HepG2 (cell line): ENCODE results near the gene ABCC8. TPM values are rescaled to one million over a fixed set of nuclear protein-coding genes. Genes with fewer than 3 reads are reported as not detected.

Experiments
- HIC2 ChIP-seq: sonication (generic); formaldehyde crosslinking; IDR thresholded peaks from 2 replicates; pipeline ENCODE4 v1.9.0; 2022; ENCODE audit warnings: low read depth, missing genetic modification reagents
- NFRKB ChIP-seq: fragments of 450-650 bp; IDR thresholded peaks from 2 replicates; pipeline ENCODE4 v1.6.1; 2017
- POGK ChIP-seq: sonication (generic); formaldehyde crosslinking; conservative IDR thresholded peaks from 2 replicates; pipeline ENCODE4 v1.8.0; 2022; ENCODE audit warnings: mild to moderate bottlenecking, moderate library complexity, missing genetic modification reagents
- RBM22 ChIP-seq: fragments of 200-400 bp; formaldehyde crosslinking; optimal IDR thresholded peaks from 2 replicates; pipeline ENCODE3; 2017; ENCODE audit warnings: mild to moderate bottlenecking, low read length, moderate library complexity
- SNAI1 ChIP-seq: sonication (generic); formaldehyde crosslinking; IDR thresholded peaks from 2 replicates; pipeline ENCODE4 v1.5.0; 2020; ENCODE audit warnings: mild to moderate bottlenecking, missing genetic modification reagents, borderline replicate concordance
- TARDBP ChIP-seq: sonication (generic); formaldehyde crosslinking; IDR thresholded peaks from 2 replicates; pipeline ENCODE4 v1.8.0; 2022; ENCODE audit warnings: mild to moderate bottlenecking, missing genetic modification reagents
- ZNF225 ChIP-seq: sonication (generic); formaldehyde crosslinking; IDR thresholded peaks from 2 replicates; pipeline ENCODE4 v1.4.0; 2020; ENCODE audit warnings: mild to moderate bottlenecking, missing genetic modification reagents
- ZNF232 ChIP-seq: sonication (generic); formaldehyde crosslinking; IDR thresholded peaks from 2 replicates; pipeline ENCODE4 v1.4.0; 2020; ENCODE audit warnings: missing genetic modification reagents, borderline replicate concordance
- ZNF570 ChIP-seq: sonication (generic); formaldehyde crosslinking; IDR thresholded peaks from 2 replicates; pipeline ENCODE4 v1.4.0; 2020; ENCODE audit warnings: mild to moderate bottlenecking, missing genetic modification reagents, borderline replicate concordance
- ZNF678 ChIP-seq: sonication (generic); formaldehyde crosslinking; IDR thresholded peaks from 2 replicates; pipeline ENCODE4 v1.4.0; 2020; ENCODE audit warnings: mild to moderate bottlenecking, missing genetic modification reagents
- polyA plus RNA-seq, 8 experiments: library from polyadenylated mRNA; depleted of rRNA in 3 of 8; stranded (reverse) in 7 of 8; unstranded in 1 of 8; fragments of >200 nt; fragmentation: Illumina TruSeq in 4 of 8; extraction: Trizol in 4 of 8; gene quantifications; 2 replicates each; pipeline versions ENCODE4 v1.2.1 to v1.2.3, GENCODE V29; 2011 to 2016; ENCODE audit warnings: low read depth in 4 of 8, missing spikeins in 1 of 8, mixed read lengths in 1 of 8; ENCODE audit not compliant: insufficient read depth in 1 of 8
- total RNA-seq, 5 experiments: library from RNA; depleted of rRNA; stranded (reverse); fragments of >200 nt; fragmentation: Illumina TruSeq; extraction: Trizol; gene quantifications; 2 replicates each; pipeline ENCODE4 v1.2.3, GENCODE V29; 2016; ENCODE audit warnings: low read depth in 1 of 5
- TF ChIP-seq, protein P1 (sequence below): sonication (generic); formaldehyde crosslinking; IDR thresholded peaks from 2 replicates; pipeline ENCODE4 v1.4.0; 2020; ENCODE audit warnings: mild to moderate bottlenecking, missing genetic modification reagents
- TF ChIP-seq, protein P2 (sequence below), 2 experiments: IDR thresholded peaks; 2 replicates each; pipeline ENCODE4 v1.6.1; 2011 to 2012; ENCODE audit warnings: low read length in 2 of 2, borderline replicate concordance in 1 of 2, low read depth in 1 of 2, mild to moderate bottlenecking in 1 of 2, moderate library complexity in 1 of 2
- TF ChIP-seq, protein P3 (sequence below): sonication (generic); formaldehyde crosslinking; IDR thresholded peaks from 2 replicates; pipeline ENCODE4 v1.5.0; 2020; ENCODE audit warnings: mild to moderate bottlenecking, missing genetic modification reagents, moderate library complexity
- TF ChIP-seq, protein P4 (sequence below): IDR thresholded peaks from 2 replicates; pipeline ENCODE4 v1.6.1; 2016; ENCODE audit warnings: low read depth, missing genetic modification reagents, missing compliant biosample characterization

Gene ABCC8
- total and polyA plus RNA-seq, 2 of the 13 experiments (the other 11 are each of a cell fraction or from before 2014, with no cell fraction given): not detected

DNA sequence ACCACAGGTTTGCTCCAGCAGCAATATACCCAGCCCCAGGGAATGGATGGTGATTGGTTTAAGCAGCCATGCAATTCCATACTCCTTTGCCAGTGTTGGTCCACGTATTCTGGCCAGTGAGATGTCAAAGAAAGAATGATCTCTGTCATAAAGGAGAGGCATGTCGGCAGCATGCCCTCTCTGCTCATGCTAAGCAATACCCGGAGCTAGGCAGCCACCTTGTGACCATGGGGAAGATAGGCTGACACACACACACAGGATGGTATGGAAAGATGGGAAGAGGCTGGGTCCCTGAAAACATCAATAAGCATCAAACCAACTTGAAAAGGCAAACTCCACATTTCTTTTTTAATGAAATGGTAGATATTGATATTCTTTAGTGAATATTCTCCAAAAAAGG is 5.1 kb downstream of the ABCC8 start (continued):
- no peak for TF ChIP-seq HIC2
- no peak for TF ChIP-seq RBM22
- no peak for TF ChIP-seq NFRKB
- TF ChIP-seq, protein P1, sequence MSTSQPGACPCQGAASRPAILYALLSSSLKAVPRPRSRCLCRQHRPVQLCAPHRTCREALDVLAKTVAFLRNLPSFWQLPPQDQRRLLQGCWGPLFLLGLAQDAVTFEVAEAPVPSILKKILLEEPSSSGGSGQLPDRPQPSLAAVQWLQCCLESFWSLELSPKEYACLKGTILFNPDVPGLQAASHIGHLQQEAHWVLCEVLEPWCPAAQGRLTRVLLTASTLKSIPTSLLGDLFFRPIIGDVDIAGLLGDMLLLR (CRISPR knock-in tag): no peak
- no peak for TF ChIP-seq ZNF225 (CRISPR knock-in tag)
- TF ChIP-seq ZNF678: no peak
- TF ChIP-seq, protein P2, sequence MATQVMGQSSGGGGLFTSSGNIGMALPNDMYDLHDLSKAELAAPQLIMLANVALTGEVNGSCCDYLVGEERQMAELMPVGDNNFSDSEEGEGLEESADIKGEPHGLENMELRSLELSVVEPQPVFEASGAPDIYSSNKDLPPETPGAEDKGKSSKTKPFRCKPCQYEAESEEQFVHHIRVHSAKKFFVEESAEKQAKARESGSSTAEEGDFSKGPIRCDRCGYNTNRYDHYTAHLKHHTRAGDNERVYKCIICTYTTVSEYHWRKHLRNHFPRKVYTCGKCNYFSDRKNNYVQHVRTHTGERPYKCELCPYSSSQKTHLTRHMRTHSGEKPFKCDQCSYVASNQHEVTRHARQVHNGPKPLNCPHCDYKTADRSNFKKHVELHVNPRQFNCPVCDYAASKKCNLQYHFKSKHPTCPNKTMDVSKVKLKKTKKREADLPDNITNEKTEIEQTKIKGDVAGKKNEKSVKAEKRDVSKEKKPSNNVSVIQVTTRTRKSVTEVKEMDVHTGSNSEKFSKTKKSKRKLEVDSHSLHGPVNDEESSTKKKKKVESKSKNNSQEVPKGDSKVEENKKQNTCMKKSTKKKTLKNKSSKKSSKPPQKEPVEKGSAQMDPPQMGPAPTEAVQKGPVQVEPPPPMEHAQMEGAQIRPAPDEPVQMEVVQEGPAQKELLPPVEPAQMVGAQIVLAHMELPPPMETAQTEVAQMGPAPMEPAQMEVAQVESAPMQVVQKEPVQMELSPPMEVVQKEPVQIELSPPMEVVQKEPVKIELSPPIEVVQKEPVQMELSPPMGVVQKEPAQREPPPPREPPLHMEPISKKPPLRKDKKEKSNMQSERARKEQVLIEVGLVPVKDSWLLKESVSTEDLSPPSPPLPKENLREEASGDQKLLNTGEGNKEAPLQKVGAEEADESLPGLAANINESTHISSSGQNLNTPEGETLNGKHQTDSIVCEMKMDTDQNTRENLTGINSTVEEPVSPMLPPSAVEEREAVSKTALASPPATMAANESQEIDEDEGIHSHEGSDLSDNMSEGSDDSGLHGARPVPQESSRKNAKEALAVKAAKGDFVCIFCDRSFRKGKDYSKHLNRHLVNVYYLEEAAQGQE (IDR thresholded peaks at IDR 0.05; ENCODE audit: borderline replicate concordance in 1 of 2, low read depth in 1 of 2, low read length in 2 of 2): no peak
- TF ChIP-seq POGK (CRISPR knock-in tag): no peak
- no peak for TF ChIP-seq ZNF570
- TF ChIP-seq, protein P3, sequence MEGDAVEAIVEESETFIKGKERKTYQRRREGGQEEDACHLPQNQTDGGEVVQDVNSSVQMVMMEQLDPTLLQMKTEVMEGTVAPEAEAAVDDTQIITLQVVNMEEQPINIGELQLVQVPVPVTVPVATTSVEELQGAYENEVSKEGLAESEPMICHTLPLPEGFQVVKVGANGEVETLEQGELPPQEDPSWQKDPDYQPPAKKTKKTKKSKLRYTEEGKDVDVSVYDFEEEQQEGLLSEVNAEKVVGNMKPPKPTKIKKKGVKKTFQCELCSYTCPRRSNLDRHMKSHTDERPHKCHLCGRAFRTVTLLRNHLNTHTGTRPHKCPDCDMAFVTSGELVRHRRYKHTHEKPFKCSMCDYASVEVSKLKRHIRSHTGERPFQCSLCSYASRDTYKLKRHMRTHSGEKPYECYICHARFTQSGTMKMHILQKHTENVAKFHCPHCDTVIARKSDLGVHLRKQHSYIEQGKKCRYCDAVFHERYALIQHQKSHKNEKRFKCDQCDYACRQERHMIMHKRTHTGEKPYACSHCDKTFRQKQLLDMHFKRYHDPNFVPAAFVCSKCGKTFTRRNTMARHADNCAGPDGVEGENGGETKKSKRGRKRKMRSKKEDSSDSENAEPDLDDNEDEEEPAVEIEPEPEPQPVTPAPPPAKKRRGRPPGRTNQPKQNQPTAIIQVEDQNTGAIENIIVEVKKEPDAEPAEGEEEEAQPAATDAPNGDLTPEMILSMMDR (CRISPR knock-in tag): peak; percentile 72
- TF ChIP-seq, protein P4, sequence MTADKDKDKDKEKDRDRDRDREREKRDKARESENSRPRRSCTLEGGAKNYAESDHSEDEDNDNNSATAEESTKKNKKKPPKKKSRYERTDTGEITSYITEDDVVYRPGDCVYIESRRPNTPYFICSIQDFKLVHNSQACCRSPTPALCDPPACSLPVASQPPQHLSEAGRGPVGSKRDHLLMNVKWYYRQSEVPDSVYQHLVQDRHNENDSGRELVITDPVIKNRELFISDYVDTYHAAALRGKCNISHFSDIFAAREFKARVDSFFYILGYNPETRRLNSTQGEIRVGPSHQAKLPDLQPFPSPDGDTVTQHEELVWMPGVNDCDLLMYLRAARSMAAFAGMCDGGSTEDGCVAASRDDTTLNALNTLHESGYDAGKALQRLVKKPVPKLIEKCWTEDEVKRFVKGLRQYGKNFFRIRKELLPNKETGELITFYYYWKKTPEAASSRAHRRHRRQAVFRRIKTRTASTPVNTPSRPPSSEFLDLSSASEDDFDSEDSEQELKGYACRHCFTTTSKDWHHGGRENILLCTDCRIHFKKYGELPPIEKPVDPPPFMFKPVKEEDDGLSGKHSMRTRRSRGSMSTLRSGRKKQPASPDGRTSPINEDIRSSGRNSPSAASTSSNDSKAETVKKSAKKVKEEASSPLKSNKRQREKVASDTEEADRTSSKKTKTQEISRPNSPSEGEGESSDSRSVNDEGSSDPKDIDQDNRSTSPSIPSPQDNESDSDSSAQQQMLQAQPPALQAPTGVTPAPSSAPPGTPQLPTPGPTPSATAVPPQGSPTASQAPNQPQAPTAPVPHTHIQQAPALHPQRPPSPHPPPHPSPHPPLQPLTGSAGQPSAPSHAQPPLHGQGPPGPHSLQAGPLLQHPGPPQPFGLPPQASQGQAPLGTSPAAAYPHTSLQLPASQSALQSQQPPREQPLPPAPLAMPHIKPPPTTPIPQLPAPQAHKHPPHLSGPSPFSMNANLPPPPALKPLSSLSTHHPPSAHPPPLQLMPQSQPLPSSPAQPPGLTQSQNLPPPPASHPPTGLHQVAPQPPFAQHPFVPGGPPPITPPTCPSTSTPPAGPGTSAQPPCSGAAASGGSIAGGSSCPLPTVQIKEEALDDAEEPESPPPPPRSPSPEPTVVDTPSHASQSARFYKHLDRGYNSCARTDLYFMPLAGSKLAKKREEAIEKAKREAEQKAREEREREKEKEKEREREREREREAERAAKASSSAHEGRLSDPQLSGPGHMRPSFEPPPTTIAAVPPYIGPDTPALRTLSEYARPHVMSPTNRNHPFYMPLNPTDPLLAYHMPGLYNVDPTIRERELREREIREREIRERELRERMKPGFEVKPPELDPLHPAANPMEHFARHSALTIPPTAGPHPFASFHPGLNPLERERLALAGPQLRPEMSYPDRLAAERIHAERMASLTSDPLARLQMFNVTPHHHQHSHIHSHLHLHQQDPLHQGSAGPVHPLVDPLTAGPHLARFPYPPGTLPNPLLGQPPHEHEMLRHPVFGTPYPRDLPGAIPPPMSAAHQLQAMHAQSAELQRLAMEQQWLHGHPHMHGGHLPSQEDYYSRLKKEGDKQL (CRISPR knock-in tag): no peak
- TF ChIP-seq TARDBP (CRISPR knock-in tag): no peak
- TF ChIP-seq ZNF232: no peak
- no peak for TF ChIP-seq SNAI1 (CRISPR knock-in tag)
